ENCODE data around the gene CACNB4. TPM values are rescaled to one million over a fixed set of nuclear protein-coding genes. Genes with fewer than 3 reads are reported as not detected.
"Not testable (repeated sequence)": the region's sequence is repeated elsewhere in the genome, so short reads cannot be mapped to it uniquely, and the experiment has no call there.

Gene CACNB4
- total and polyA plus RNA-seq, 7 donors: 0.23 to 4.4 (median 1.1) TPM

GRCh38 chr2:152036611-152037469 is 62.0 kb downstream of the CACNB4 start:
- Histone ChIP-seq H3K4me1 (peaks cover 0 to 21% (median 20%) of the 10 kb centered on the region in 4 donors), H3K27ac (peak overlapping the region in 2 of 4 donors; percentile 43 to 53), H3K27me3 (no peaks in the 10 kb centered on the region), H3K36me3 (no peaks in the 10 kb centered on the region), H3K4me3 (no peak overlapping the region), H3K9me3 (no peaks in the 10 kb centered on the region)
- WGBS, 2 donors: 38 to 43% methylated on average over 10 of the region's 10 CpGs
- peak; percentile 80 for DNase-seq
- no peak for TF ChIP-seq EP300 (IDR thresholded peaks at IDR 0.05)
- TF ChIP-seq POLR2A (IDR thresholded peaks at IDR 0.05): no peak
- peak in 3 of 4 experiments; percentile 68 to 75 (median 68) for TF ChIP-seq CTCF (IDR thresholded peaks at IDR 0.05)
- no peak for TF ChIP-seq POLR2AphosphoS5 (IDR thresholded peaks at IDR 0.05)
- intact Hi-C loops (cut with DNase I): loop anchor here (5.0 to 10.0 kb wide), 4 partner anchors 58 to 1488 kb away; partner anchors contain the start of gene CACNB4

- intact Hi-C loops (cut with DNase I): loop anchor here (10.0 kb wide), 2 partner anchors 60 to 1490 kb away; partner anchors contain the start of gene CACNB4
- H3K27me3 ChIP-seq: no peaks in the 10 kb centered on the region
- no peak for DNase-seq
- 86 to 88% methylated on average over 7 of the region's 7 CpGs for WGBS, 2 donors
- H3K36me3 ChIP-seq: no peaks in the 10 kb centered on the region
- H3K27ac ChIP-seq: no peak overlapping the region
- no peak for TF ChIP-seq POLR2AphosphoS5 (IDR thresholded peaks at IDR 0.05)
- TF ChIP-seq CTCF (IDR thresholded peaks at IDR 0.05): no peak
- TF ChIP-seq POLR2A (IDR thresholded peaks at IDR 0.05): no peak
- no peak for TF ChIP-seq EP300 (IDR thresholded peaks at IDR 0.05)
- H3K4me3 ChIP-seq: no peak overlapping the region
- H3K4me1 ChIP-seq: peaks cover 0 to 21% (median 20%) of the 10 kb centered on the region in 4 donors
- H3K9me3 ChIP-seq: no peaks in the 10 kb centered on the region
Observed at GRCh38 chr2:152034257-152034801, 64.5 kb downstream of the CACNB4 start.

GRCh38 chr2:152033011-152033925 is 65.6 kb downstream of the CACNB4 start:
- intact Hi-C loops (cut with DNase I): loop anchor here (10.0 kb wide), 2 partner anchors 62 to 1492 kb away; partner anchors contain the start of gene CACNB4
- WGBS, 2 donors: 88% methylated on average over 12 of the region's 12 CpGs
- Histone ChIP-seq H3K36me3 (no peaks in the 10 kb centered on the region), H3K4me1 (peaks cover 0 to 17% (median 16%) of the 10 kb centered on the region in 4 donors), H3K9me3 (no peaks in the 10 kb centered on the region), H3K27ac (no peak overlapping the region), H3K4me3 (no peak overlapping the region), H3K27me3 (no peaks in the 10 kb centered on the region)
- no peak for TF ChIP-seq POLR2A (IDR thresholded peaks at IDR 0.05)
- TF ChIP-seq CTCF (IDR thresholded peaks at IDR 0.05): no peak
- no peak for TF ChIP-seq POLR2AphosphoS5 (IDR thresholded peaks at IDR 0.05)
- no peak for TF ChIP-seq EP300 (IDR thresholded peaks at IDR 0.05)
- no peak for DNase-seq

GRCh38 chr2:152031747-152032306 is 67.0 kb downstream of the CACNB4 start:
- DNase-seq: no peak
- Histone ChIP-seq H3K4me3 (no peak overlapping the region), H3K9me3 (no peaks in the 10 kb centered on the region), H3K4me1 (peaks cover 0 to 3% (median 1%) of the 10 kb centered on the region in 4 donors), H3K36me3 (no peaks in the 10 kb centered on the region), H3K27ac (no peak overlapping the region), H3K27me3 (no peaks in the 10 kb centered on the region)
- 74 to 84% methylated on average over 7 of the region's 7 CpGs for WGBS, 2 donors
- intact Hi-C loops (cut with DNase I): loop anchor here (10.0 kb wide), 2 partner anchors 63 to 1493 kb away; partner anchors contain the start of gene CACNB4
- TF ChIP-seq EP300 (IDR thresholded peaks at IDR 0.05): no peak
- TF ChIP-seq POLR2A (IDR thresholded peaks at IDR 0.05): no peak
- no peak for TF ChIP-seq POLR2AphosphoS5 (IDR thresholded peaks at IDR 0.05)
- no peak for TF ChIP-seq CTCF (IDR thresholded peaks at IDR 0.05)

GRCh38 chr2:152030596-152031328 is 68.1 kb downstream of the CACNB4 start:
- H3K4me1 ChIP-seq, H3K9me3 ChIP-seq, DNase-seq, H3K36me3 ChIP-seq, H3K27ac ChIP-seq, H3K27me3 ChIP-seq, H3K4me3 ChIP-seq: not testable (repeated sequence)
- intact Hi-C loops (cut with DNase I): loop anchor here (10.0 kb wide), 2 partner anchors 64 to 1494 kb away; partner anchors contain the start of gene CACNB4
- WGBS, 2 donors: 77 to 82% methylated on average over 4 of the region's 4 CpGs

Measured in sigmoid colon (tissue), 7 donors.